ENCODE measurements around the gene SUSD5.

Gene SUSD5

GRCh38 chr3:33215739-33216138 is 2.9 kb downstream of the SUSD5 start:
- Histone ChIP-seq H3K9me2 (replicated peaks; ENCODE audit: insufficient read depth, low read length) (no peaks in the 10 kb centered on the region), H2AFZ (ENCODE audit: low read depth, low read length, severe bottlenecking) (no peak overlapping the region), H3K4me3 (ENCODE audit: insufficient read depth, low read length, poor library complexity, severe bottlenecking) (no peak overlapping the region), H4K20me1 (ENCODE audit: low read depth, low read length) (no peaks in the 10 kb centered on the region), H3K9me3 (ENCODE audit: insufficient read depth, low read length) (no peaks in the 10 kb centered on the region), H3K36me3 (ENCODE audit: low read length) (no peaks in the 10 kb centered on the region), H3F3A (ENCODE audit: insufficient read depth) (no peaks in the 10 kb centered on the region), H3K27me3 (ENCODE audit: low read length) (no peaks in the 10 kb centered on the region), H3K4me2 (ENCODE audit: low read depth, low read length, poor library complexity, severe bottlenecking) (no peak overlapping the region), H3K27ac (ENCODE audit: low read depth, low read length) (no peak overlapping the region), H3K9ac (ENCODE audit: low read length) (no peak overlapping the region), H3K79me2 (ENCODE audit: insufficient read depth, low read length) (no peaks in the 10 kb centered on the region)
- TF ChIP-seq EZH2phosphoT487 (conservative IDR thresholded peaks at IDR 0.05; ENCODE audit: low read length) (no peak), CTCF (IDR thresholded peaks at IDR 0.05; ENCODE audit: insufficient read depth, low read length, poor library complexity, severe bottlenecking) (no peak)

- TF ChIP-seq EZH2phosphoT487 (conservative IDR thresholded peaks at IDR 0.05; ENCODE audit: low read length) (no peak), CTCF (IDR thresholded peaks at IDR 0.05; ENCODE audit: insufficient read depth, low read length, poor library complexity, severe bottlenecking) (no peak)
- Histone ChIP-seq H3K79me2 (ENCODE audit: insufficient read depth, low read length) (no peaks in the 10 kb centered on the region), H3K27ac (ENCODE audit: low read depth, low read length) (no peak overlapping the region), H3K4me3 (ENCODE audit: insufficient read depth, low read length, poor library complexity, severe bottlenecking) (no peak overlapping the region), H2AFZ (ENCODE audit: low read depth, low read length, severe bottlenecking) (no peak overlapping the region), H3K27me3 (ENCODE audit: low read length) (peaks cover 4% of the 10 kb centered on the region; the same call in 1 of the 2 replicates), H3K9me3 (ENCODE audit: insufficient read depth, low read length) (peaks cover 4% of the 10 kb centered on the region; the same call in 1 of the 2 replicates), H3K9ac (ENCODE audit: low read length) (no peak overlapping the region), H3K36me3 (ENCODE audit: low read length) (no peaks in the 10 kb centered on the region; the same call in 1 of the 2 replicates), H3F3A (ENCODE audit: insufficient read depth) (no peaks in the 10 kb centered on the region), H4K20me1 (ENCODE audit: low read depth, low read length) (no peaks in the 10 kb centered on the region), H3K4me2 (ENCODE audit: low read depth, low read length, poor library complexity, severe bottlenecking) (no peak overlapping the region), H3K9me2 (replicated peaks; ENCODE audit: insufficient read depth, low read length) (no peaks in the 10 kb centered on the region)
Measured at GRCh38 chr3:33212406-33212805, 6.2 kb downstream of the SUSD5 start.

GRCh38 chr3:33211444-33211843 is 7.2 kb downstream of the SUSD5 start:
- peaks cover 4% of the 10 kb centered on the region; the same call in 1 of the 2 replicates for H3K27me3 ChIP-seq (ENCODE audit: low read length)
- H3K79me2 ChIP-seq (ENCODE audit: insufficient read depth, low read length): no peaks in the 10 kb centered on the region
- H3K36me3 ChIP-seq (ENCODE audit: low read length): no peaks in the 10 kb centered on the region; the same call in 1 of the 2 replicates
- no peaks in the 10 kb centered on the region for H3K9me2 ChIP-seq (replicated peaks; ENCODE audit: insufficient read depth, low read length)
- TF ChIP-seq CTCF (IDR thresholded peaks at IDR 0.05; ENCODE audit: insufficient read depth, low read length, poor library complexity, severe bottlenecking): no peak
- TF ChIP-seq EZH2phosphoT487 (conservative IDR thresholded peaks at IDR 0.05; ENCODE audit: low read length): no peak
- H3K4me3 ChIP-seq (ENCODE audit: insufficient read depth, low read length, poor library complexity, severe bottlenecking): no peak overlapping the region
- H3F3A ChIP-seq (ENCODE audit: insufficient read depth): no peaks in the 10 kb centered on the region
- H3K9ac ChIP-seq (ENCODE audit: low read length): no peak overlapping the region
- no peaks in the 10 kb centered on the region for H4K20me1 ChIP-seq (ENCODE audit: low read depth, low read length)
- no peak overlapping the region for H3K4me2 ChIP-seq (ENCODE audit: low read depth, low read length, poor library complexity, severe bottlenecking)
- H2AFZ ChIP-seq (ENCODE audit: low read depth, low read length, severe bottlenecking): no peak overlapping the region
- H3K27ac ChIP-seq (ENCODE audit: low read depth, low read length): no peak overlapping the region
- peaks cover 4% of the 10 kb centered on the region; the same call in 1 of the 2 replicates for H3K9me3 ChIP-seq (ENCODE audit: insufficient read depth, low read length)

All from SU-DHL-6 (cell line).